ENCODE results near the gene TWIST2. TPM values are rescaled to one million over a fixed set of nuclear protein-coding genes. Genes with fewer than 3 reads are reported as not detected.

TWIST2 gene
- total RNA-seq, 1 donor, result 9.4 TPM

DNA sequence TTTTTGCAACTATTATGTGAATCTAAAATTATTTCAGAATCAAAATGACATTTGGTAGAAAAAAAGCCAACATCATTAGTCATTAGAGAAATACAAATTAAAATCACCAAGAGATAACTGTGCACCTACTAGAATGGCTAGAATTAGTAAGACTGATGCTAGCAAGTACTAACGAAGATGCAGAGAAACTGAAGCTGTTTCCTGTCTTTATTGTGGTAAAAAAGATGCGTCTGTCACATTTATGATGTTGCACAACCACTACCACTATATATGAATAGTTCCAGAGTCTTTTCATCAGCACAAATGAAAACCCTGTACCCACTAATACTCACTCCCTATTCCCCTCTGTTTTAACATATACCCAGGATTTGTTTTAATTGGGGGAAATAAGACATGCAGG lies 16.7 kb upstream of the TWIST2 start:
- DNase-seq (ENCODE audit: insufficient read length, low spot score, missing footprints), result no peak
- no peak overlapping the region for H2AFZ ChIP-seq (ENCODE audit: low read length)
- no peaks in the 10 kb centered on the region for H3K79me2 ChIP-seq (ENCODE audit: insufficient read depth, low read length)
- H3K27me3 ChIP-seq (ENCODE audit: insufficient read depth, low read length), result peaks cover 43% of the 10 kb centered on the region
- no peaks in the 10 kb centered on the region for H3K36me3 ChIP-seq (ENCODE audit: insufficient read depth, low read length)
- H3K27ac ChIP-seq (ENCODE audit: low read depth, low read length), result no peak overlapping the region
- TF ChIP-seq, protein P1, sequence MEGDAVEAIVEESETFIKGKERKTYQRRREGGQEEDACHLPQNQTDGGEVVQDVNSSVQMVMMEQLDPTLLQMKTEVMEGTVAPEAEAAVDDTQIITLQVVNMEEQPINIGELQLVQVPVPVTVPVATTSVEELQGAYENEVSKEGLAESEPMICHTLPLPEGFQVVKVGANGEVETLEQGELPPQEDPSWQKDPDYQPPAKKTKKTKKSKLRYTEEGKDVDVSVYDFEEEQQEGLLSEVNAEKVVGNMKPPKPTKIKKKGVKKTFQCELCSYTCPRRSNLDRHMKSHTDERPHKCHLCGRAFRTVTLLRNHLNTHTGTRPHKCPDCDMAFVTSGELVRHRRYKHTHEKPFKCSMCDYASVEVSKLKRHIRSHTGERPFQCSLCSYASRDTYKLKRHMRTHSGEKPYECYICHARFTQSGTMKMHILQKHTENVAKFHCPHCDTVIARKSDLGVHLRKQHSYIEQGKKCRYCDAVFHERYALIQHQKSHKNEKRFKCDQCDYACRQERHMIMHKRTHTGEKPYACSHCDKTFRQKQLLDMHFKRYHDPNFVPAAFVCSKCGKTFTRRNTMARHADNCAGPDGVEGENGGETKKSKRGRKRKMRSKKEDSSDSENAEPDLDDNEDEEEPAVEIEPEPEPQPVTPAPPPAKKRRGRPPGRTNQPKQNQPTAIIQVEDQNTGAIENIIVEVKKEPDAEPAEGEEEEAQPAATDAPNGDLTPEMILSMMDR (IDR thresholded peaks at IDR 0.05; ENCODE audit: extremely low read depth, low read depth, low read length), result no peak
- no peaks in the 10 kb centered on the region for H4K20me1 ChIP-seq (ENCODE audit: insufficient read depth, low read length)
- no peak overlapping the region for H3K4me3 ChIP-seq (ENCODE audit: insufficient read depth, low read length)
- H3K4me1 ChIP-seq (ENCODE audit: insufficient read depth, low read length), result no peaks in the 10 kb centered on the region
- no peak overlapping the region for H3K4me2 ChIP-seq (ENCODE audit: insufficient read depth, low read length)
- H3K9me3 ChIP-seq (ENCODE audit: low read depth, low read length), result no peaks in the 10 kb centered on the region

DNA sequence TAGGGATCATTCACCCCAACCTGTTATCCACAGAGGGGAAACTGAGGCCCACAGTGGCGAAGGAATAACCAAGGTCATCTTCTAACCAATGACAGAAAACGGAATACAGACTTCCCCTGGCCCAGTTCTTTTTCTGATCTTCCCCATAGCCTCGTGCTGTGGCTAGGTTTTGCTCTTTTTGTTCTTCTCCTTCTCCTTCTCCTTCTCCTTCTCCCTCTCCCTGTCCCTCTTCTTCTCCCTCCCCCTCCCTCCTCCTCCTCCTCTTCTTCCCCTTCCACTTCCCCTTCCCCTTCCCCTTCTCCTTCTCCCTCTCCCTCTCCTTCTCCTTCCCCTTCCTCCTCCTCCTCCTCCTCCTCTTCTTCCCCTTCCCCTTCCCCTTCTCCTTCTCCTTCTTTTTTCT lies 12.9 kb upstream of the TWIST2 start:
- Histone ChIP-seq H2AFZ (ENCODE audit: low read length) (no peak overlapping the region), H3K4me2 (ENCODE audit: insufficient read depth, low read length) (no peak overlapping the region), H3K9me3 (ENCODE audit: low read depth, low read length) (no peaks in the 10 kb centered on the region), H3K4me1 (ENCODE audit: insufficient read depth, low read length) (no peaks in the 10 kb centered on the region), H3K27me3 (ENCODE audit: insufficient read depth, low read length) (peaks cover 40% of the 10 kb centered on the region), H4K20me1 (ENCODE audit: insufficient read depth, low read length) (no peaks in the 10 kb centered on the region), H3K4me3 (ENCODE audit: insufficient read depth, low read length) (no peak overlapping the region), H3K27ac (ENCODE audit: low read depth, low read length) (no peak overlapping the region), H3K36me3 (ENCODE audit: insufficient read depth, low read length) (no peaks in the 10 kb centered on the region), H3K79me2 (ENCODE audit: insufficient read depth, low read length) (no peaks in the 10 kb centered on the region)
- no peak for DNase-seq (ENCODE audit: insufficient read length, low spot score, missing footprints)
- TF ChIP-seq, protein P1 (IDR thresholded peaks at IDR 0.05; ENCODE audit: extremely low read depth, low read depth, low read length), result no peak

DNA sequence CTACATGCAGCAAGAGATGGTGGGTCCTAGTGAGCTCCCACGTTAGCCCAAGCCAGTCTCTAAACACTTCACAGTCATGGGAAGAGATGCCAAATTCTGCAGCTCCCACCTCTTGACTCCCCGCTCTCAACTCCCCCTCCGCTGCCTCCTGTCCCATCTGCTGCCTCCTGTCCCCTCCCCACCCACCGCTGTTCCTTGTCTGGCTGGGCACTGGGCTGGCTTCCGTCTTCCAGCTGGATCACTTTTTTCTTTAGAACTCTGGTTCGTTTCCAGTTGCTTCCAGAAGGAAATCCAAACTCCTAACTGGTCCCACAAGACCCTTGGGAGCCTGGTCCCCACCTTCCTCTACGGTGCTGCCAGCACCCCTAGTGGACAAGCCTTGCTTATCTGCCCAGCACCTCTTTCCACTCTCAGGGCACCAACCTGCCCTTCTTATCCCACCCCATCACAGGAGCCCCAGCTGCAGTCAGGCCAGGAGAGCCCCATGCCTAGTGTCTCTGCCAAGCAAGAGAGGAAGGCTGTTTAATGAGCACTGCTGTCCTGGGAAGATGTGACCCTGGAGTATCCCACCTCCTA lies 12.1 kb upstream of the TWIST2 start:
- TF ChIP-seq, protein P1 (IDR thresholded peaks at IDR 0.05; ENCODE audit: extremely low read depth, low read depth, low read length), result peak; percentile 34
- Histone ChIP-seq H3K36me3 (ENCODE audit: insufficient read depth, low read length) (no peaks in the 10 kb centered on the region), H3K27me3 (ENCODE audit: insufficient read depth, low read length) (peaks cover 33% of the 10 kb centered on the region), H3K27ac (ENCODE audit: low read depth, low read length) (no peak overlapping the region), H3K79me2 (ENCODE audit: insufficient read depth, low read length) (no peaks in the 10 kb centered on the region), H2AFZ (ENCODE audit: low read length) (no peak overlapping the region), H4K20me1 (ENCODE audit: insufficient read depth, low read length) (no peaks in the 10 kb centered on the region), H3K4me3 (ENCODE audit: insufficient read depth, low read length) (no peak overlapping the region), H3K4me2 (ENCODE audit: insufficient read depth, low read length) (no peak overlapping the region), H3K4me1 (ENCODE audit: insufficient read depth, low read length) (no peaks in the 10 kb centered on the region), H3K9me3 (ENCODE audit: low read depth, low read length) (no peaks in the 10 kb centered on the region)
- DNase-seq (ENCODE audit: insufficient read length, low spot score, missing footprints), result no peak

DNA sequence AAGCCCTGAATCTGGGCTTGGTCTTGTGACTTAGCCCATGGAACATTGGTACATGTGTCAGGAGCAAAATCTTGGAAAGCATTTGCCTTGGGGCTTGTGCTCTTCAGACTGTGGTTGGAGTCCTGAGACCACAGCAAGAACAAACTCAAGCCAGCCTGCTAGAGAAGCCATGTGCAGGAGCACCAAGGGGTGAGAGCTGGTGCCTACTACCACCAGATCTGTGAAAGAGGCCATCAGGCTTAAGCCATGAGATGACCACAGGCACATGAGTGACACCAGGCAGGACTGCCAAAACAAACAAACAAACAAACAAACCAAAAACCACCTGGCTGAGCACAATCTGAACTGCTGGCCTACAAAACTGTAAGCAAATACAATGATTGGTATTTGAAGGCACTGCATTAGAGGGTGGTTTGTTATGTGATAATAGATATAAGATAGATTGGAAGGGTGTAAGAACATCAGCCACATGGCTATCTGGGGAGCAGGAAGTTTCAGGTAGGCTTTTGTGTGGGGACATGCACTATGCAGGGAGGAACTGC lies 9.0 kb upstream of the TWIST2 start:
- Histone ChIP-seq H3K4me2 (ENCODE audit: insufficient read depth, low read length) (no peak overlapping the region), H3K79me2 (ENCODE audit: insufficient read depth, low read length) (no peaks in the 10 kb centered on the region), H4K20me1 (ENCODE audit: insufficient read depth, low read length) (no peaks in the 10 kb centered on the region), H3K4me1 (ENCODE audit: insufficient read depth, low read length) (no peaks in the 10 kb centered on the region), H3K36me3 (ENCODE audit: insufficient read depth, low read length) (no peaks in the 10 kb centered on the region), H3K27me3 (ENCODE audit: insufficient read depth, low read length) (peaks cover 12% of the 10 kb centered on the region), H3K9me3 (ENCODE audit: low read depth, low read length) (no peaks in the 10 kb centered on the region), H2AFZ (ENCODE audit: low read length) (no peak overlapping the region), H3K27ac (ENCODE audit: low read depth, low read length) (no peak overlapping the region), H3K4me3 (ENCODE audit: insufficient read depth, low read length) (no peak overlapping the region)
- TF ChIP-seq, protein P1 (IDR thresholded peaks at IDR 0.05; ENCODE audit: extremely low read depth, low read depth, low read length), result no peak
- DNase-seq (ENCODE audit: insufficient read length, low spot score, missing footprints), result no peak
